GM19099 (cell line): ENCODE data around the gene PIM1.

Experiments used
- POLR2A ChIP-seq: IDR thresholded peaks from 3 replicates; pipeline ENCODE4 v1.6.1; 2011; ENCODE audit warnings: low read depth; ENCODE audit not compliant: insufficient read length; ENCODE audit errors: extremely low read depth

The PIM1 gene

GRCh38 chr6:37150314-37150713 lies 19.6 kb upstream of the PIM1 start:
- no peak for TF ChIP-seq POLR2A

- peak; percentile 49 for TF ChIP-seq POLR2A
Measured at GRCh38 chr6:37155394-37156312, 14.3 kb upstream of the PIM1 start.

- TF ChIP-seq POLR2A = no peak
Measured at GRCh38 chr6:37158508-37158907, 11.4 kb upstream of the PIM1 start.

GRCh38 chr6:37160922-37161778 lies 8.8 kb upstream of the PIM1 start:
- no peak for TF ChIP-seq POLR2A

GRCh38 chr6:37162740-37163139 lies 7.2 kb upstream of the PIM1 start:
- no peak for TF ChIP-seq POLR2A

GRCh38 chr6:37168163-37168758 lies 1.7 kb upstream of the PIM1 start:
- no peak for TF ChIP-seq POLR2A

GRCh38 chr6:37168811-37169495 lies 999 bp upstream of the PIM1 start:
- no peak for TF ChIP-seq POLR2A

- TF ChIP-seq POLR2A = no peak
Measured at GRCh38 chr6:37170273-37171200, 585 bp downstream of the PIM1 start.

GRCh38 chr6:37171201-37171969 lies 1.4 kb downstream of the PIM1 start:
- TF ChIP-seq POLR2A = no peak

GRCh38 chr6:37171970-37172812 lies 2.2 kb downstream of the PIM1 start:
- no peak for TF ChIP-seq POLR2A

- no peak for TF ChIP-seq POLR2A
Measured at GRCh38 chr6:37172912-37173492, 3.0 kb downstream of the PIM1 start.
